HL-60/S4 (cell line): Measurements from ENCODE around the gene CNTN5.
"Not testable (repeated sequence)": the region's sequence is repeated elsewhere in the genome, so short reads cannot be mapped to it uniquely, and the experiment has no call there.

Experiments used
- in situ Hi-C: fragments of 300-500 bp; cut with MboI; formaldehyde crosslinking; loops from 2 replicates; pipeline ENCODE4 v1.14.3; 2022; ENCODE audit warnings: low sequenced_read_pairs

CNTN5 gene

DNA sequence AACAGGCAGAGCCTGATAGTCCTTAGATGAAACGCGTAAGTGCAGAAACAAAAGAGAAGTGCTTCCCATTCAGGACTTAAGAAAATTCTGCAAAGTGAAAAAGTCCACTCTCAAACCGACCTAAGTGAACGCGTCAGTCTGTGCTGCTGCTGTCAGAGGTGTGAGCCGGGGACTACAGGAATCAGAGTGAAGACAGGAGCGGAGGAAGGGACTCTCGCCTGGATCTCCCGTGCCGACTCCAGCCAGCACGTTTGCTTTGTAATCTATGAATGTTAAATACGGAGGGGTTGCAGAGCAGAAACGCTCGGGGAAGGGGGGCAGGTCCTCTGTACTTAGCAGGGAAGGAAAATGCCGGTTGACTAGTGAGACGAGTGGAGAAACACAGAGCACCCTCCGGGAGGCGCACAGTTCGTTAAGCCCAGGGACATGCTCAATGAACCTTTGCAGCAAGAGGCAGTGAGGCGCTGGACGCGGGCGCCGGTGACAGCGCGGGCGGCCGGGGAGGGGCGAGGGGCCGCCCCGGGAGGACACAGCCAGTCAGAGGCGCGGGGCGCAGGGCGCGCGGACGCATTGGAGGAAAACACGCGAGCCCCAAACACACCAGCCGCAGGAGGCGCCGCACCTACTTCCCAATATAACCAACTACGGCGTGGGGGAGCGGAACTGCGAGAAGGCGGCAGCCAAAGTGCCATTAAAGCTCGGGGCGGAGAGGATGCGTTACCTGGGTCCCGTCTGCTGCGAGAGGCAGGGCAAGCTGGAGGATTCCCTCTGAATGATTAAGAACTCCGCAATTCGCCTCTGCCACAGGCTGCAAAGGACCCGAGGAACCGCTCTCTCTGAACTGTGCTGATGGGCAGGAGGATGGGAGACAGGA lies at the start of gene CNTN5:
Gene CNTN5, plus strand, starts transcription at position 598 of the 874 bp plus-strand sequence.
- in situ Hi-C loops = no loop called here

GRCh38 chr11:98979205-98979604 lies 41.5 kb upstream of the CNTN5 start:
- in situ Hi-C loops = no loop called here

GRCh38 chr11:99015634-99016454 lies 4.9 kb upstream of the CNTN5 start:
- in situ Hi-C loops = no loop called here

- in situ Hi-C loops = no loop called here
Measured at GRCh38 chr11:99019696-99020095, 1.1 kb upstream of the CNTN5 start.

GRCh38 chr11:99037057-99037456 lies 16.3 kb downstream of the CNTN5 start:
- in situ Hi-C loops = no loop called here

- in situ Hi-C loops = no loop called here
Measured at GRCh38 chr11:99063331-99063730, 42.6 kb downstream of the CNTN5 start.

DNA sequence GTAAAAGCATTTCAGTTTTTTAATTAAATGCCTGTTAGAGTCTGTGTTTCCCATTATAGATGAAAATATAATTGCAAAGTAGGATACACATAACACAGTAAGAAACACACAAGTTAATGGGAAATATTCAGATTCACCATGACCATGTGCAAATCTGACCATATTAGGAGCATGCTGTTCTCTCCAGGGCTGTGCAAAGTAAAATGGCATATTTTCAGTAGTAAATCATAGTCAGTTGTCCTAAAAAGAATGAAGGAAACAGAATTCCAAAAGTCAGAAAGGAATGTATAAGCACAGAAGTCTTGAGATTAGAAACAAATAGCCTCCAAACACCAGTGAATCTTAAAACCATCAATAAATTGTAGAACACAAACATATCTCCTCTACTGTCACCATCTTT lies 44.4 kb downstream of the CNTN5 start:
- in situ Hi-C loops = no loop called here

- in situ Hi-C loops = no loop called here
Measured at GRCh38 chr11:99066618-99067317, 46.0 kb downstream of the CNTN5 start.

DNA sequence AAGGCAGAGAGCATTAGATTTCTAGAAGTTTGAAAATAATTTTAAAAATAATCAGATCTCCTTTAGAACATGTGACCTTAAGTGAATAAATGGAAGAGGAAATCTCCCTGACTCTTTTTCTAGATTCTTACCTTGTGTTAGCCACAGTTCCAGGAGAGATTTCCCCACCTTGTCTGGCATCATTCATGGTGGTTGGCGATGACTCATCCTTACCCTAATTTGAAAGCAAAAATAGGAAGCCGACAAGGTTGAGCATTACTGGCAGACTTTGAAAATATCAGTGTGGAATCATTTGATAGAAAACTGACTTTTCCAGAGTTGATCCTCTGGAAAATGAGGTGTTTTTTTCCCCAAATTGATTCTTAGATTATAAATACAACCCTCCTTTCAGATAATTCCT lies 48.1 kb downstream of the CNTN5 start:
- in situ Hi-C loops = no loop called here

GRCh38 chr11:99069856-99070444 lies 49.2 kb downstream of the CNTN5 start:
- in situ Hi-C loops = no loop called here

GRCh38 chr11:99079576-99079975 lies 58.8 kb downstream of the CNTN5 start:
- in situ Hi-C loops = no loop called here

DNA sequence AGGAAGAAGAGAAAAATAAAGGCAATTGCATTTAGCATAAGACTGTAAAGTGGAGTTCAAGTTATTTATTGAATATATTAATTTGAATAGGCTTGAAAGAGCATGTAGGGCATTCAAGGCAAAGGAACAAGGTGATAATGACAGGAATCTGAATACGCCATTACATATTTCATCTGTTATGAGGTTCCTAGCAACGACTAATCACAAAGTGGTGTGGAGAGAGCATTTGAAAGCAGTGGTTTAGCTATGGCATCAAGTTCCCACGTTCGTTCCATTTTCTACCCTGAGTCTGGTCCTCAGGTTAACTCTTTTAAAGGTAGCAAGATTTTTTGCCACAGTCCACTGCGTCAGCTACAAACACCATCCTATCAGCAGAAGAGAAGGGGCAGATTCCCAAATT lies 59.4 kb downstream of the CNTN5 start:
- in situ Hi-C loops = no loop called here

GRCh38 chr11:99098258-99098657 lies 77.5 kb downstream of the CNTN5 start:
- in situ Hi-C loops = no loop called here

- in situ Hi-C loops = no loop called here
Measured at GRCh38 chr11:99098751-99099150, 78.0 kb downstream of the CNTN5 start.

DNA sequence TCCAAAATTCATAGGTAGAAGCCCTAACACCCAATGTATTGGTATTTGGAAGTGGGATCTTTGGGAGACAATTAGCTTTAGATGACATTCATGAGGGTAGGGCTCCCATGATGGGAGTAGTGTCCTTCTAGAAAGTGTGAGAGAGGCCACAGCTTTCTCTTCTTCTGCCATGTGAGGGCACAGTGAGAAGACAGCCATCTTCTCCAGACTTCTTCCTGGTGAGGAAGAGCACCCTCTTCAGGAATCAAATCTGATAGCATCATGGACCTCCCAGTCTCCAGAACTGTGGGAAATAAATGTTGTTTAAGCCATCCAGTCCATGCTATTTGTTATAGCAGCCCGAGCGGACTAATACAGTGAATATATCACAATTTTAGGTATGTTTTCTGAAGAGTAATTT lies 96.9 kb downstream of the CNTN5 start:
- in situ Hi-C loops = no loop called here

DNA sequence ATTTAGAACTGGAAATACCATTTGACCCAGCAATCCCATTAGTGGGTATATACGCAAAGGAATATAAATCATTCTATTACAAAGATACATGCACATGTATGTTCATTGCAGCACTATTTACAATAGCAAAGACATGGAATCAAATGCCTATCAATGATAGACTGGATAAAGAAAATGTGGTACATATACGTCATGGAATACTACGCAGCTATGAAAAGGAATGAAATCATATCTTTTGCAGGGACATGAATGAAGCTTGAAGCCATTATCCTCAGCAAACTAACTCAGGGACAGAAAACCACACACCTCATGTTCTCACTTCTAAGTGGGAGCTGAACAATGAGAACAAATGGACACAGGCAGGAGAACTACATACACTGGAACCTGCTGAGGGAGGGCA lies 113.1 kb downstream of the CNTN5 start:
- in situ Hi-C loops = not testable (repeated sequence)

DNA sequence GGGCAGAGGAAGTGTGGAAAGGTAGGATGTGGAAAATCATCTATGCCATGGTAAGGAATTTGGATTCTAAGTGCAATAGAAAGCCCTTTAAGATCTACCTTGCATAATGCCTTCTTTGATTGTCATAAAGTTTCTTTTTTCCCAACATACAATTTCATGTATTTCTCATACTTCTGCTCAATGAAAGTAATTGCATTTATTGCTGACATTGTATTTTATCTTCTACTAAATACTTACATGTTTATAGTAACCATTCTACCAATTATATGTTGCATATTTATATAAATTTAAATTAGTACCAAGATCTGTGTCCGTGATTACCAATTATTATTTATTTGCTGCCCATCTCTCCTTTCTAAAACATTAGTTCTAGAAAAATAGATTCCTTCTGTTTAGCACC lies 114.8 kb downstream of the CNTN5 start:
- in situ Hi-C loops = no loop called here

GRCh38 chr11:99142237-99142636 lies 121.5 kb downstream of the CNTN5 start:
- in situ Hi-C loops = no loop called here

GRCh38 chr11:99148352-99148751 lies 127.6 kb downstream of the CNTN5 start:
- in situ Hi-C loops = no loop called here

DNA sequence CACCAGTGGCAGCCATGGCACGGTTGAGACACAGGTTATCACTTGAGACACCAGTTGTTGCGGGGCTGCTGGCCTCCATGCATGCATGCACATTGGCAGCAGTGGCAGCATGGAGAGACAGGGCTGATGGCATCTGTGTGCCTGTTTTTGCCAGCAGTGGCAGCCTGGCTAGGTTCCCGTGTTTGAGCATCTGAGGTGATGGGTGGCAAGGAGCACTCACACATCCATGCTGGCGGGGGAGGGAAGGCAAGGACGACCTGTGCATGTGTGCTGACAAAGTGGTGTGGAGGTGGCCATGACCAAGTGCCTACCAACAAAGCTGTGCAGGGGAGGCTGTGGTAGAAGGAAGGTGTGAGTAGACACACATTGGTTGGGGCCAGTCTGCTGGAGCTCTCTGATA lies 133.5 kb downstream of the CNTN5 start:
- in situ Hi-C loops = no loop called here

GRCh38 chr11:99160447-99160846 lies 139.7 kb downstream of the CNTN5 start:
- in situ Hi-C loops = no loop called here
